ENCODE data around the gene OSBPL5.

The OSBPL5 gene

DNA sequence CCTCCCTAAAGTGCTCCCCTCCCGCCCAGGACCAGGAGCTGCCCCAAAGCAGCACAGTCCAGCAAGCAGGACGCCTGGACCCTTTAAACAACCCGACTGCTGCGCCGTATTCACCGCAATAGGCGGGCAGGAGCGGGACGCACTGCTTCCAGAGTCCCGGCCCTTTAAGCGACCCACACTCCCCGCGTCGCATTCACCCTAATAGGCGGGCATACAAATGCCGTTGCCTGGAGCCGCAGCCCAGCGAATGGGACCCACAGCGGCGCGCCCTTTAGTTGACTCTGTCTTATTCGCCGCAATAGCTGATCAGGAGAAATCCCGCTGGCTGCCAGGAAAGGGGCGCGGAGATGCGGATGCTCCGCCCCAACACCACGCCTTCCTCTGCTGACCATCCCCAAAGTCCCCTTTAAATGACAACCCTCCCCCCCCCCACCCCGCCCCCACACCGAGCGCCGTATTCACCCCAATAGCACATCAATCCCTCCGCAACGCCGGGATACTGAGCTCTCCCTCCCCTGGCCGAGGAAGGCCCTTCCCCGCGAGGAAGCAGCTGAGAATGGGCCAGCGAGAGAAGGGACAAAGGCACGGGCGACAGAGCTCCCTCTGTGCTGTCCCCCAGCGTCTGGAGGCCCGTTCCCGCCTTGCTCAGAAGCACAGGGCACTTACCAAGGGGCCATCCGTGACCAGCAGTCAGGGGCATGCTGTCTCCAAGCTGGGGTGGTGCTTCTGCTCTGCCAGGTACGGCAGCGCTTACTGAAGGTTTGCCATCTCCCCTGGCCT is 4.7 kb downstream of the OSBPL5 start (continued):
- TF ChIP-seq HOXD13 (CRISPR knock-in tag; IDR thresholded peaks at IDR 0.05; ENCODE audit: borderline replicate concordance) (no peak), ZNF138 (tag by site-specific recombination; IDR thresholded peaks at IDR 0.05; ENCODE audit: borderline replicate concordance) (no peak), ZNF211 (tag by site-specific recombination; IDR thresholded peaks at IDR 0.05; ENCODE audit: low read depth) (no peak), ZNF354C (tag by site-specific recombination; IDR thresholded peaks at IDR 0.05; ENCODE audit: borderline replicate concordance, low read depth) (no peak), SETDB1 (IDR thresholded peaks at IDR 0.05; ENCODE audit: insufficient read length, low read length) (no peak), SALL2 (tag by site-specific recombination; IDR thresholded peaks at IDR 0.05; ENCODE audit: borderline replicate concordance) (no peak), ZNF658 (tag by site-specific recombination; IDR thresholded peaks at IDR 0.05) (no peak), SP7 (tag by site-specific recombination; IDR thresholded peaks at IDR 0.05) (0 out of 2 replicates have a peak, but pooled peaks have one; percentile 34), ZNF423 (tag by site-specific recombination; IDR thresholded peaks at IDR 0.05) (0 out of 2 replicates have a peak, but pooled peaks have one; percentile 12), ZNF10 (tag by site-specific recombination; IDR thresholded peaks at IDR 0.05) (no peak), ZNF266 (tag by site-specific recombination; IDR thresholded peaks at IDR 0.05; ENCODE audit: low read depth) (no peak), ZNF121 (tag by site-specific recombination; IDR thresholded peaks at IDR 0.05) (no peak), ZBTB8A (tag by site-specific recombination; IDR thresholded peaks at IDR 0.05) (peak; percentile 41), ZNF501 (tag by site-specific recombination; IDR thresholded peaks at IDR 0.05) (no peak), ZNF433 (tag by site-specific recombination; IDR thresholded peaks at IDR 0.05; ENCODE audit: low read depth) (no peak), ZFP3 (tag by site-specific recombination; IDR thresholded peaks at IDR 0.05; ENCODE audit: low read depth) (no peak), ZNF473 (tag by site-specific recombination; IDR thresholded peaks at IDR 0.05) (no peak), ZNF514 (tag by site-specific recombination; IDR thresholded peaks at IDR 0.05) (no peak), ZNF335 (tag by site-specific recombination; conservative IDR thresholded peaks at IDR 0.05) (no peak), ZNF768 (tag by site-specific recombination; IDR thresholded peaks at IDR 0.05) (no peak), GLI2 (tag by site-specific recombination; IDR thresholded peaks at IDR 0.05; ENCODE audit: borderline replicate concordance, low read depth) (no peak), ZNF248 (tag by site-specific recombination; IDR thresholded peaks at IDR 0.05) (no peak)
- TF ChIP-seq, protein P1, sequence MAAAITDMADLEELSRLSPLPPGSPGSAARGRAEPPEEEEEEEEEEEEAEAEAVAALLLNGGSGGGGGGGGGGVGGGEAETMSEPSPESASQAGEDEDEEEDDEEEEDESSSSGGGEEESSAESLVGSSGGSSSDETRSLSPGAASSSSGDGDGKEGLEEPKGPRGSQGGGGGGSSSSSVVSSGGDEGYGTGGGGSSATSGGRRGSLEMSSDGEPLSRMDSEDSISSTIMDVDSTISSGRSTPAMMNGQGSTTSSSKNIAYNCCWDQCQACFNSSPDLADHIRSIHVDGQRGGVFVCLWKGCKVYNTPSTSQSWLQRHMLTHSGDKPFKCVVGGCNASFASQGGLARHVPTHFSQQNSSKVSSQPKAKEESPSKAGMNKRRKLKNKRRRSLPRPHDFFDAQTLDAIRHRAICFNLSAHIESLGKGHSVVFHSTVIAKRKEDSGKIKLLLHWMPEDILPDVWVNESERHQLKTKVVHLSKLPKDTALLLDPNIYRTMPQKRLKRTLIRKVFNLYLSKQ (tag by site-specific recombination; IDR thresholded peaks at IDR 0.05; ENCODE audit: borderline replicate concordance), result no peak
- TF ChIP-seq, protein P2, sequence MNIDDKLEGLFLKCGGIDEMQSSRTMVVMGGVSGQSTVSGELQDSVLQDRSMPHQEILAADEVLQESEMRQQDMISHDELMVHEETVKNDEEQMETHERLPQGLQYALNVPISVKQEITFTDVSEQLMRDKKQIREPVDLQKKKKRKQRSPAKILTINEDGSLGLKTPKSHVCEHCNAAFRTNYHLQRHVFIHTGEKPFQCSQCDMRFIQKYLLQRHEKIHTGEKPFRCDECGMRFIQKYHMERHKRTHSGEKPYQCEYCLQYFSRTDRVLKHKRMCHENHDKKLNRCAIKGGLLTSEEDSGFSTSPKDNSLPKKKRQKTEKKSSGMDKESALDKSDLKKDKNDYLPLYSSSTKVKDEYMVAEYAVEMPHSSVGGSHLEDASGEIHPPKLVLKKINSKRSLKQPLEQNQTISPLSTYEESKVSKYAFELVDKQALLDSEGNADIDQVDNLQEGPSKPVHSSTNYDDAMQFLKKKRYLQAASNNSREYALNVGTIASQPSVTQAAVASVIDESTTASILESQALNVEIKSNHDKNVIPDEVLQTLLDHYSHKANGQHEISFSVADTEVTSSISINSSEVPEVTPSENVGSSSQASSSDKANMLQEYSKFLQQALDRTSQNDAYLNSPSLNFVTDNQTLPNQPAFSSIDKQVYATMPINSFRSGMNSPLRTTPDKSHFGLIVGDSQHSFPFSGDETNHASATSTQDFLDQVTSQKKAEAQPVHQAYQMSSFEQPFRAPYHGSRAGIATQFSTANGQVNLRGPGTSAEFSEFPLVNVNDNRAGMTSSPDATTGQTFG (tag by site-specific recombination; IDR thresholded peaks at IDR 0.05; ENCODE audit: borderline replicate concordance), result no peak
- TF ChIP-seq, protein P3, sequence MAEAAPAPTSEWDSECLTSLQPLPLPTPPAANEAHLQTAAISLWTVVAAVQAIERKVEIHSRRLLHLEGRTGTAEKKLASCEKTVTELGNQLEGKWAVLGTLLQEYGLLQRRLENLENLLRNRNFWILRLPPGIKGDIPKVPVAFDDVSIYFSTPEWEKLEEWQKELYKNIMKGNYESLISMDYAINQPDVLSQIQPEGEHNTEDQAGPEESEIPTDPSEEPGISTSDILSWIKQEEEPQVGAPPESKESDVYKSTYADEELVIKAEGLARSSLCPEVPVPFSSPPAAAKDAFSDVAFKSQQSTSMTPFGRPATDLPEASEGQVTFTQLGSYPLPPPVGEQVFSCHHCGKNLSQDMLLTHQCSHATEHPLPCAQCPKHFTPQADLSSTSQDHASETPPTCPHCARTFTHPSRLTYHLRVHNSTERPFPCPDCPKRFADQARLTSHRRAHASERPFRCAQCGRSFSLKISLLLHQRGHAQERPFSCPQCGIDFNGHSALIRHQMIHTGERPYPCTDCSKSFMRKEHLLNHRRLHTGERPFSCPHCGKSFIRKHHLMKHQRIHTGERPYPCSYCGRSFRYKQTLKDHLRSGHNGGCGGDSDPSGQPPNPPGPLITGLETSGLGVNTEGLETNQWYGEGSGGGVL (tag by site-specific recombination; IDR thresholded peaks at IDR 0.05), result no peak
- TF ChIP-seq, protein P4, sequence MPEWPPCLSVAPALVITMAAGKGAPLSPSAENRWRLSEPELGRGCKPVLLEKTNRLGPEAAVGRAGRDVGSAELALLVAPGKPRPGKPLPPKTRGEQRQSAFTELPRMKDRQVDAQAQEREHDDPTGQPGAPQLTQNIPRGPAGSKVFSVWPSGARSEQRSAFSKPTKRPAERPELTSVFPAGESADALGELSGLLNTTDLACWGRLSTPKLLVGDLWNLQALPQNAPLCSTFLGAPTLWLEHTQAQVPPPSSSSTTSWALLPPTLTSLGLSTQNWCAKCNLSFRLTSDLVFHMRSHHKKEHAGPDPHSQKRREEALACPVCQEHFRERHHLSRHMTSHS (tag by site-specific recombination; IDR thresholded peaks at IDR 0.05), result no peak
- TF ChIP-seq, protein P5, sequence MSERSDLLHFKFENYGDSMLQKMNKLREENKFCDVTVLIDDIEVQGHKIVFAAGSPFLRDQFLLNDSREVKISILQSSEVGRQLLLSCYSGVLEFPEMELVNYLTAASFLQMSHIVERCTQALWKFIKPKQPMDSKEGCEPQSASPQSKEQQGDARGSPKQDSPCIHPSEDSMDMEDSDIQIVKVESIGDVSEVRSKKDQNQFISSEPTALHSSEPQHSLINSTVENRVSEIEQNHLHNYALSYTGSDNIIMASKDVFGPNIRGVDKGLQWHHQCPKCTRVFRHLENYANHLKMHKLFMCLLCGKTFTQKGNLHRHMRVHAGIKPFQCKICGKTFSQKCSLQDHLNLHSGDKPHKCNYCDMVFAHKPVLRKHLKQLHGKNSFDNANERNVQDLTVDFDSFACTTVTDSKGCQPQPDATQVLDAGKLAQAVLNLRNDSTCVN (tag by site-specific recombination; optimal IDR thresholded peaks at IDR 0.05), result peak; percentile 38
- TF ChIP-seq, protein P6, sequence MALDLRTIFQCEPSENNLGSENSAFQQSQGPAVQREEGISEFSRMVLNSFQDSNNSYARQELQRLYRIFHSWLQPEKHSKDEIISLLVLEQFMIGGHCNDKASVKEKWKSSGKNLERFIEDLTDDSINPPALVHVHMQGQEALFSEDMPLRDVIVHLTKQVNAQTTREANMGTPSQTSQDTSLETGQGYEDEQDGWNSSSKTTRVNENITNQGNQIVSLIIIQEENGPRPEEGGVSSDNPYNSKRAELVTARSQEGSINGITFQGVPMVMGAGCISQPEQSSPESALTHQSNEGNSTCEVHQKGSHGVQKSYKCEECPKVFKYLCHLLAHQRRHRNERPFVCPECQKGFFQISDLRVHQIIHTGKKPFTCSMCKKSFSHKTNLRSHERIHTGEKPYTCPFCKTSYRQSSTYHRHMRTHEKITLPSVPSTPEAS (tag by site-specific recombination; IDR thresholded peaks at IDR 0.05), result no peak
- TF ChIP-seq, protein P7, sequence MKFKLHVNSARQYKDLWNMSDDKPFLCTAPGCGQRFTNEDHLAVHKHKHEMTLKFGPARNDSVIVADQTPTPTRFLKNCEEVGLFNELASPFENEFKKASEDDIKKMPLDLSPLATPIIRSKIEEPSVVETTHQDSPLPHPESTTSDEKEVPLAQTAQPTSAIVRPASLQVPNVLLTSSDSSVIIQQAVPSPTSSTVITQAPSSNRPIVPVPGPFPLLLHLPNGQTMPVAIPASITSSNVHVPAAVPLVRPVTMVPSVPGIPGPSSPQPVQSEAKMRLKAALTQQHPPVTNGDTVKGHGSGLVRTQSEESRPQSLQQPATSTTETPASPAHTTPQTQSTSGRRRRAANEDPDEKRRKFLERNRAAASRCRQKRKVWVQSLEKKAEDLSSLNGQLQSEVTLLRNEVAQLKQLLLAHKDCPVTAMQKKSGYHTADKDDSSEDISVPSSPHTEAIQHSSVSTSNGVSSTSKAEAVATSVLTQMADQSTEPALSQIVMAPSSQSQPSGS (tag by site-specific recombination; IDR thresholded peaks at IDR 0.05; ENCODE audit: low read depth), result no peak

Measured in HEK293 (cell line).